GM19397 (cell line): Measurements from ENCODE around the gene ARHGAP10.
A peak's percentile ranks its signal among the peaks of the same experiment; 100 is the strongest.
"Not testable (repeated sequence)": the region's sequence is repeated elsewhere in the genome, so short reads cannot be mapped to it uniquely, and the experiment has no call there.

Experiments used
- ATAC-seq: cut with Tn5 transposase; IDR thresholded peaks from one replicate; pipeline ENCODE4 v1.9.1; 2021; ENCODE audit warnings: mild to moderate bottlenecking, moderate library complexity; ENCODE audit not compliant: unreplicated experiment

ARHGAP10 gene

DNA sequence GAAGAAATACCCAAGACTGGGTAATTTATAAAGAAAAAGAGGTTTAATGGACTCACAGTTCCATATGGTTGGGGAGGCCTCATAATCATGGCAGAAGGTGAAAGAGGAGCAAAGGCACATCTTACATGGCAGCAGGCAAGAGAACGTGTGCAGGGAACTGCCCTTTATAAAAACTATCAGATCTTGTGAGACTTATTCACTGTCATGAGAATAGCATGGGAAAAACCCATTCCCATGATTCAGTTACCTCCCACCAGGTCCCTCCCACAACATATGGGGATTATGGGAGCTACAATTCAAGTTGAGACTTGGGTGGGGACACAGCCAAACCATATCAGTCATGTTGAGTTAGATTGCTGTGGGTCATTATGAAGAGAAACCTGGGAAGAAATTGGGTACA lies 153.3 kb downstream of the ARHGAP10 start:
- not testable (repeated sequence) for ATAC-seq

DNA sequence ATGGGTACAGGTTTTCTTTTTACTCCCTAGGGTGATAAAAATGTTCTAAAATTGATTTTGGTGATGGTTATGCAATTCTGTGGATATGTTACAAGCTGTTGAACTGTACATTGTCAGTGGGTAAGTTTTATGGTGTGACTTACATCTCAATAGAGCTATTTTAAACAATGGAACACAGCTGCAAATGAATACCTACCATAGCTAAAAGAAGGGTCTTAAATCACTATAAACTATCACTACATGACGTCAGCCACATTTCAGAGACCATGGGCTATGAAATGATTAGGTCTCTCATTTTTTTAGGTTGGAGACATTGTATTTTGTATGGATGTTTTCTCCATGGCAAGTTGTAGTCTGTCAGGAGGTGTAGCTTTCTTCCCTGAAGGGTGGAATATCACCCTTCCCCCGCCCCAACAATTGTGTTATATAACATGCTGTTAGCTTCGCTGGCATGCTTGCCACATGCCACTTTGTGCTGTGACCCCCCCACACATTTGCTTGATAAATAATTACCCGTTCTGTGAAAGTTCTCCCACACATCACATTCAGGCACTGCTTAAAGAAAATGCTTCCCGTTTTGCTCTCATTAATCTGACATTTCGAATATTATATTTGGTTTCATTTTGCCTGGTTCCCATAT lies 159.7 kb downstream of the ARHGAP10 start:
- ATAC-seq: no peak

DNA sequence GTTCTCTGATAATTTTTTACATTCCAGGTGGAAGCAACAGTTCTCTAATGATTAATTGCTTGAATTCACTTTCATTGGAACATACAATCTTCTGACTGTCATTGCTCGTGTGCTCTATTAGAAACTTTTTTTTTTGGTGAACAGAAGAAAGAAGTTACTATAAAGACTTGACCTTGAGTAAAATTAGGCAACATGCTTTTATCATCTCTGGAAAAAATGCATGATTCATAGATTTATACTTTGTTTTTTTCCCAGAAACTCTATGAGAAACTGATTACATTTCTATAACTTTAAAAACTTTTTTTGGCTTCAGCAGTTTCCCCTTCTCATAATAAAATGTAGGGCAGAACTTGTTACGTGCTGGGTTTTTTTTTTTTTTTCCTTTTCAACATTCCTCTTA lies 167.6 kb downstream of the ARHGAP10 start:
- no peak for ATAC-seq

DNA sequence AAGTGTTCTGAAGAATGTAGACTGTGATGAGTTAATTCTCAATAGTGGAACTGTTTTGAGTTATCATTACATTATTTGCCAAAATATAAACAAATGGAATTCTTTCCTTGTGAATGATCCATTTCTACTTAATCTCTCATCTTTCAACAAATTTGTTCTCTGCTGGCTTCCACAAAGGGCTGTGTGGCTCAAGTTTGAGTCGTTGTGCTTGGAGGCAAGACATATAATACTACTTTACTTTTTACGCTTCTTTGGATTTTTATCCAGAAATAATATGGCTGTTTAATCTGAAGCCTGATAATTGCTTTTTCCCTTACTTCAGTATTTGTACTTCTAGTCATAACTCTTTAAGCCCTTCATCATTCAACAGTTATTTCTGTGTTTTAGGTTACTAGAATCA lies 169.5 kb downstream of the ARHGAP10 start:
- ATAC-seq: no peak

DNA sequence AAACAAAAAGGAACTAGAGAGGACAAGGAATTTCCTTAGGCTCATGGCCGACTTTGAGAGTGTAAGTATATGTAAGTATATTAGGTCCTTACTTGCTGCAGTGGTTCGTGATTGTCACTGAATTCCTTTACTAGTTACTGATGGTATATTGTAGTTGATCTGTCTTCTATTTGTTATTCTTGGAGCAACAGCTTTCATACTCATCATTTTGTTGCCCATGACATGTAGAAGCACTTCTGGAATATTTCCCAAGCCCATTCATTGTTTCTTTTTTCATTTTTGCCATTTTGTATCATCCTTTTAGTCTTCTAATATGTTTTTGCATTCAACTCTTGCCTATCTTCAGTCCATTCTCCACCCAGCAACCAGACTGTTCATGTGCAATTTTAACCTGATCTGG lies 170.0 kb downstream of the ARHGAP10 start:
- ATAC-seq: no peak

DNA sequence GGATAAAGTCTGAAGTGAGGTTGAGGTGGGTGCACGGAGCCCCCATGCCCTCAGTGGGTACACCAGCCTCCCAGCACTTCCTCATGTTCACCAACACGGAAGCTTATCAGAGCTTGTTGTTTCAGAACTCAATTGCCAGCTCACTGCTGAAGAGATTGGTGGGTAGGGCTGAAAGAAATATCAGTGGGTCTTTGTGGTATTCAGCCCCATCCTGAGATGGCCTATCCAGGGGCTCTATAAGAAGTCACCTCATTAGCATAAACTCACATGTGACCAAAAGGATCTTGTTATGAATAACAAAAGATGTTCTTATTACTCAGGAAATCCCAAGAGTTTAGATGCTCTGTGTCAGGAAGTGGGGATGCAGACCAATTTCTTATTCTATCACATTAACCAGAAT lies 177.3 kb downstream of the ARHGAP10 start:
- no peak for ATAC-seq

DNA sequence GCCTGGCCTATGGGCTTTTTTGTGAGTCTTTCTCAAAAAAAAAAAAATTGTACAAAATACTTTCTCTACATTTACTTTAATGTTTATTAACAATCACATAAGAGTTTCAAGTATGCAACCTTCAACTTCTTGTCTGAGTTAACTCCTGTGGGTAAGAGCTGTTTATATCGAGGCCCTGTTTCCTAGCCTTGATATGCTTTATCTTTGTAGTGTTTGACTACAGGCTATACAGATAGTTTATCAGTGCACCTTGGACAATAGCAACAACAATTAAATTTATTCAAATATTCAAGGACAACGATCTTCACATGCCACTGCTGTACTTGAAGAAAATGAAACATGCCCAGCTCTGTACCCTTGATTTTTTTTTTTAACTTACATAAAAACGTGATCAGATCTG lies 178.4 kb downstream of the ARHGAP10 start:
- no peak for ATAC-seq

DNA sequence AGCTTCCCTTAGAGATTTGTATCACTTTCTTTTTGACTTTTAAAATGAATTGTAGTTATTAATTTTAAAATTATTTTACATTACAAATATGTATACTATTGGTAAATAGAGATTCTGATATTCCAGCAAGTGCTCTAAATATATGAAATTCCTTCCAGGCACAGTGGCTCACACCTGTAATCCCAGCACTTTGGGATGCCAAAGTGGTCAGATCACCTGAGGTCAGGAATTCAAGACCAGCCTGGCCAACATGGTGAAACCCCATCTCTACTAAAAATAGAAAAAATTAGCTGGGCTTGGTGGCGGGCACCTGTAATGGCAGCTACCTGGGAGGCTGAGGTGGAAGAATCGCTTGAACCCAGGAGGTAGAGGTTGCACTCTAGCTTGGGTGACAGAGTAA lies 180.2 kb downstream of the ARHGAP10 start:
- ATAC-seq: not testable (repeated sequence)

DNA sequence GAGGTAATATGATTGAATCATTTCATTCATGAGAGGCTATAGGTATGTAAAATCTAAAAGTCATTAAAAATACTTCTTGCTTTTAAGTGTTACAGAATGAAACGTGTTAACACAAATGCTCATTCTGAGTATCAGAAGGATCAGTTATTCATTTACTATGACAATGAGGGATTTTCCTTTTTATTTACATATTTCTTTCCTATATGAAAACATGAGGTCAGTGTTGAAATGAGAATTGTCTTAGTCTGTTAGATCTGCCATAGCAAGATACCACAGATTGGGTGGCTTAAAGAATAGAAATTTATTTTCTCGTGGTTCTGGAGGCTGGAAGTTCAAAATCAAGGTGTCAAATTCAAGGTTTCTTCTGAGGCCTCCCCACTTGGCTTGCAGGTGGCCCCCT lies 181.2 kb downstream of the ARHGAP10 start:
- no peak for ATAC-seq

DNA sequence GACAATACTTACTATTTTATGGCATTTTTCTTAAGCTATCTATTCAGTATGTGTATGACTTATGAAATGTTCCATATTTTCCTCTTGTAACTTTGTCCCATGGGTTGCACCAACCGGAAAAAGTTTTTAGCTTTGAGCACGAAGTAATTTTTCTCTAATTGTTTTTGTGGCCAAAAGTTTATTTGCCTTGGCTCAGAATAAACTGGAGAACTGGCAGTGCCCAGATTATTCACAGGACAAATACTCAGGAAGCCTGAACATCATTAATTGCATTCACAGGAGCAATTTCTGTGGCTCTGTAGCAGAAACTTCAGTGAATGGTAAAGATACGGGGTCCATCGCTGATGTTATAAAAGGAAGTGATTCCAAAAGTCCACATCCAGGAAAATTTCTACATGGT lies 184.5 kb downstream of the ARHGAP10 start:
- no peak for ATAC-seq

DNA sequence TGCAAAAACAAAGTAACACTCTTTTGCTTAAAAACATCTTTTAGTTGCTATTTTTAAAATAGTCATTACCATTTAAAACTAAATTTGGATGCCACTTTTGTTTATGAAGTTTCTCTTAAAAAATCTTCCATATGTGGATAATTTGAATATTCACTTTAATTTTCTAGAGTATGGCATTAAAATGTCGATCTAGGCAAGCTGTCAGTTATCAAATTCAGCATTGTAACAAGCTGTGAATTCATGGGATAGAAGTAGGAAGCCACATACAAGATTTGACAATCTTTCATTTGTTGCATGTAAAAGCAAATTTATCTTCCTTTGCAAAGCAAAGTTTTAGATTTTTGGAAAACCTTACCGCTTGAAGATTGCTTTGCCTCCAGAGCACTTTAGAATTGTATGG lies 191.5 kb downstream of the ARHGAP10 start:
- no peak for ATAC-seq

DNA sequence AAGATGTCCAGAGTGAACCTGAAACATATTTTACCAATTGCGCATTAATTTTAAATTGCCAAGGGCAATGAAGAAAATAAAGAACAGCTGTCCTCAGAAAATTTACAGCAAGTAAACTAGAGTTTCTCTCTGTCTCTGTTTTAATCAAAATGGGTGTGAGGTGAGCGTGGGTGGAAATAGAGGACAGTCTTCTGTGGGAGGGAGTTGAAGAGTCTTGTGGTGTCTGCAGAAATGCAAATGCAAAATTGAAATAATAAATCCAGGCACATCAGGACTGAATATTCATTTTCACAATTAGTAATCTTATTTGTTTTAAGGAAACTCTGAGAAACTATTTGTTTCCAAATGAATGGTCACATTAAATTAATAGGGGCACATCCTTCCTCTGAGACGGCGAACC lies 192.0 kb downstream of the ARHGAP10 start:
- ATAC-seq: no peak

DNA sequence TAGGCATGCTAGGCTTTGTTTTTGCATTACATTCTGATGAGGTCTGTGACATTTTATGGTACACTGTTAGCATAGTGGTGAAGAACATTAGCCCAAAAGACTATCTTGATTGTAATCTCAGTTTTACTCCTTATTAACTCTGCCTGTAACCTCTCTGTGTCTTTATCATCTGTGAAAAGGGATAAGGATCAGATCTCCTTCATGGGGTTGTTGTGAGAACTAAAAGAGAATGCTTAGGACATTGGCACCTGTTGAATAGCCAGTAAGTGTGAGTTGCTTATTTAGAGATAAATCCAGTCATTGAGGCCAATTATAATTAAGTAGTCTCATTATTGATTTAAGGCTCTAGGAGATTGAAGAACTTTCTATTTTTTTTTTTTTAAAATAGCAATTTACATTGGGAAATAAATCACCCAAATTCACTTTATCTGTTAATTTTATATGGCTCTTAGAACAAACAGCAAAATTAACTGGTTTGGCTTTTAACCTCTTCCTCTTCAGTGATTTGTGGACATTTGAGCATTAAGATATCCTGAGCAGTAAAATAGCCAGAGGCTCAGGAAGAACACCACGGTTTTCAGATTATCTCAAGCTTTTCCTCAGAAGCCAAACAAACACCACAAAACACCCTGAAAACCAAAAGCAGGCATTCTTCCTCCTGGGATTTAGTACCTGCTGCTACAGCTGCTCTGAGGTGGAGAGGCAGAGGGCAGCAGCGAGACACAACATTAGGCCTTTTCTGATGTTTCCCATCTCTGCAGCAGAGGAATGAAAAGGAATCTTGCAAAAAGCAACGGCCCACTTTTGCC lies 192.9 kb downstream of the ARHGAP10 start:
- no peak for ATAC-seq

DNA sequence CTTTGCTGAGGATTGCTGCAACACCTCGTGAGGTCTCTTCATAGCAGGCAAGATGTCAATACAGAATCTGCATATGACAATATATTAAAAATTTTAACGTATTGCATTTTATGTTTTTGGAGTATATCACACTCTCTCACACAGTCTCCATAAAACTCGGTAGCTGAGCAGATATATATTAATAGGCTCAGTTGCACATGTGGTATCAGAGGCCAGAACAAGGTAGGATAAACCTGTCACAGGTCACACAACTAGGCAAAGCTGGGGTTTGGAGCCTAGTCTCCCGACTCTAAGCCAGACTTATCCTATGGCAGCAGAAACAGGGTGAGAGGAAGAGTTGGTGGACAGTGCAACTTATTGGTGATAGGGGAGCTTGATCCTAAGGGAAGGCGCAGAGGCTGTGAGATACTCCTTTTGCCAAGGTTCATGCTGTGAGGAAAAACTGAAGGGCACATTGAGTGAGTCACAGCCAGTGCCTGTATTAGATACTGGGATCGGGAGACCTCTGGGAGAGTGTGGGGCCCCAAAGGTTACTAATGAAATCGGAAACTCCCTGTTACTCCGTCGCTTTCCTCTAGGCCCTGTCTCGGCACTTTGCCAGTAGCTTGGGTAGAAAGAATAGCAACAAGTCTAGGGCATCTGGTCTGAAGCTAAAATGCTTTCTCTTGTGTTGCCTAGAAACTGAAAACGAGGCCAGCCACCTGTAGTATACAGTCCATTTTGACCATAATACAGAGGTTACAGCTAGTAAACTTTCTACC lies 195.7 kb downstream of the ARHGAP10 start:
- no peak for ATAC-seq

DNA sequence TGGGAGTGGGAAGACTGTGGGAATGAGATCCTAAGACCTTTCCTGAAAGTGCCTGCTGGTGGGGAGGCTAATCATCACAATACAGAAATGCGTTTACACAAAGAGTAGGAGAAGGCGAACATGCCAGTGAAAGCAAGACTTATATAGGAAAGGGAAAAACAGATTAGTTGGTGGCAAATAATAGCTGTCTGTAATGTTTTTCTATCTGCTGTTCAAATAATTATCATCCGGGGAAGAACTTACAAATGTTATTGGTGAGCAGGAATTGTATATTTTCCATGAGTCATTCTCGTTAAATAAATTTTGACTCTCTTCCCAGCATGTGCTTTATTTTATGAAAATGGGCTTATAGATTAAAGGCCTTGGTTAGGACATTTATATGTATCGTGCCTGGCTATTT lies 196.5 kb downstream of the ARHGAP10 start:
- ATAC-seq: no peak

DNA sequence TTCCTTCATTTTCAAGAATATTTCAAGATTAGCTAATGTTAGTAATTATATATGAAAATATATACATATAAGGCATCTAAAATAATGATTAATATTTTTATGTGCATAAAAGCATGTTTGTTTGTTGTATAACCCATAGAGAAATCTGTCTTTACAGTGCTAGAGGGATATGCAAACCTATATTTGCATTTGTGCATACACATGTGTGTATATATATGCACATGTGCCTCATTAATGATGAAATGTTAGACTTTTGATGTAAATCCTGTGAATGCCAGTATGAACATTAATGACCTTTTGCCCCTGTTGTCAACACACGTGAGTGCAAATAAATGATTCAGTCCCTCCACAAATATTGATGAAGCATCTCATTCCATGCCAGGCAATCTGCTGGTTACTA lies 197.9 kb downstream of the ARHGAP10 start:
- ATAC-seq: no peak

DNA sequence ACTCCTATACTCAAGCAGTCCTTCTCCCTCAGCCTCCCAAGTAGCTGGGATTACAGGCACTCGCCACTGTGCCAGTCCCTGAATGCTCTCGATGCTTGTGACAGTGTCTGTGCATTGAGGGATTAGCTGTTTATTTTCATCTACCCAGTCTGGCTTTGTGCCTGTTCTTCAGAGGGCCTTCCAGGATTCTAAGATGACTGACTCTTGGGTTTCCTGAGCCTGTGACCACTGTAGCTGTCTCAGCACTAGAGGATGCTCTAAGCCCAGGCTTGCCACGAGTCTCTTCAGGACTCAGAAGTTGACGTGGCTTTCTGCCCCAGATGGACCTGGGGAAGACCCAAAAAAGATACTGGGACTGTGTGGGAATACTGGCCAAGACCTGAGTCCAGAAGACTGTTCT lies 201.4 kb downstream of the ARHGAP10 start:
- ATAC-seq: no peak

DNA sequence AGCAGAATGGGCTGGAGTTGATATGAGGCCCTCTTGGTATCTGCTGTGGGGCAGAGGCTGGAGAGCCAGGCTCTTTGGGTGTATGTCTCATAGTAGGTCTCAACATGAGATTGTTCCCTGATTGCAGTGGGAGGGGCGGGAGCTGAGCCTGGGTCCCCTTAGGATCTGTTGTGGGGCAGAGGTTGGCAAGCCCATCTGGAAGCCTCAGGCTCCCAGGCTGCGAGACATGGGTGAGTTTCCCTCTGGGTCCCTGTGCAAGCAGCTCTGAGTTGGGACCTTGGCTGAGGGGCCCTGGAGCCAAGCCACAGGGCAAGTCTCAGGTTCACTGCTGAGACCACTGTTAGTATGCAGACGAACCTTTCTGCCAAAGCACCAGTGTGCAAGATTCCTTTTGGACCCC lies 201.9 kb downstream of the ARHGAP10 start:
- ATAC-seq: no peak

DNA sequence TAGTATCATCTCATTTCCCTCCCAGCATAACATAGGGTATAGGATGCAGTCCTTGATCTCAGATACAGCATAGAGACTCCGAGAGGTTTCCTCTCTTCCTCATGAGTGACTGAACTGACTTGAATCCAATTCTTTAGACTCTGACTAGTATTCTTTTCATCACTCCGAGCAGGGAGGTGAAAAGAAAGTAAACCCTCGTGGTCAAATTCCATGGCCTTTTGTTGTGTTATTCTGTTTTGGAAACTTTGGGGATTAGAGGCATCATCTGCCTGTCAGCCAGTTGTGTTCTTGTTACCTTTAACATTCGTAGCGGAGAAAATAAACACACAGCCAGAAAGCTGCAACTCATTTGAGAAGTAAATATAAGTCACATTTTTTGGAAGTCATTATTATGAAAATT lies 206.6 kb downstream of the ARHGAP10 start:
- ATAC-seq: no peak

DNA sequence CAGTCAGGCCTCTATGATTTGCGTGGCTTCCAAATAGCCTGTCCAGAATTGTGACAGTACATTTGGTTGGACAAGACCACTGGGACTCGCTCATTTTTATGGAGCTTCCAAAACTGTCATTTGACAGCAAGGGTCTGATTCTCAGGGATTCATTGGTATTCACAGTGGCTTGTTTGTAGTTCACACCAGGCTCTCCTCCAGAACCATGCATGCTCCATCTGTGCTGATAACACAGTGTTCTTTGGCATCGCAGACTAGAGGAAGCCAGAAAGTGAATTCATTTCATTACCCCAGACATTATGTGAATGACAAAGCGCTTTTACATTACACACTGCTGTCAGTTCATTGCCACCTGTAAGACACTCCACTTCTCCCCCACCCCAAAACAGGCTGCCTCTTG lies 208.3 kb downstream of the ARHGAP10 start:
- ATAC-seq: no peak

DNA sequence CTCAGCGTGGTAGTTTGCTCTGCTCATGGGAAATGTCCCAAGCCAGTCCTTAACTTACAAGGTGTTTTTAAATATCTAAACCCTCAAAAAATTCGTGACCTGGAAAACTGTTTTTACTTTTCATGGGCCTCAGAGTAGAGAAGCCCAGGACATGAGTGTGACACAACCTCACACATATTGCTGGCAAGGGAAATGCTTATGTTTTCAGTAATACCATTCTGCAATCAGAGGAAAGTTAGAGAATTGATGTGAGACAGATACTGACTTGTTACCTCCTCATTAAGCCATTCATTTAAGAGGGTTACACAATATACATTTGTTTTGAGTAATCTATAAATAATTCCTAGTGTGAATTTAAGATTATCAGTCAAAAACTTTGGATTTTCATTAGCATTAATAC lies 209.5 kb downstream of the ARHGAP10 start:
- ATAC-seq: no peak

DNA sequence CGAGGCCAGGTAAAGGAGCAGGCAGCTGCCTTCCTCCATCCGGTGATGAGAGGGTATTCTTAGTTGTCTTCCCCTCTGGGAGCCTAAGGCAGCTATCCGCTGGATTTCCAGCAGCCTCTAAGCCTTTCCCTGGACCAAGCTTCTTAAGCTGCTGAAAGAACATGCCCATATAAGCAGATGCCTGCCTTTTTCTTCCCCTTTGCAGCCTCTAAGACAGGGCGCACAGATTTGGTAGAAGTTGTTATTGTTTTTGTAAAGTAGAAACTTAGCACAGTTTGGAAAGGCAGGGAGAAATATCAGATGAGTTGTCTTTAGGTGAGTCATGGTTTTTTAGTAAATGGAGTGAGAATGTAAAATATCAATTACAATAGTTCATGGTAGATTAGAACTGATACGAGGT lies 210.8 kb downstream of the ARHGAP10 start:
- ATAC-seq: peak; percentile 34
